ENCODE results near the gene TPK1. TPM values are rescaled to one million over a fixed set of nuclear protein-coding genes. Genes with fewer than 3 reads are reported as not detected.

TPK1 gene
- total RNA-seq, 4 donors from 2014 or later, result 0.59 to 178 (median 8.8) TPM

GRCh38 chr7:144497282-144497681 is 338.6 kb downstream of the TPK1 start:
- intact Hi-C loops (cut with DNase I; ENCODE audit: low total_unique reads), result no loop called here
- TF ChIP-seq, protein P1, sequence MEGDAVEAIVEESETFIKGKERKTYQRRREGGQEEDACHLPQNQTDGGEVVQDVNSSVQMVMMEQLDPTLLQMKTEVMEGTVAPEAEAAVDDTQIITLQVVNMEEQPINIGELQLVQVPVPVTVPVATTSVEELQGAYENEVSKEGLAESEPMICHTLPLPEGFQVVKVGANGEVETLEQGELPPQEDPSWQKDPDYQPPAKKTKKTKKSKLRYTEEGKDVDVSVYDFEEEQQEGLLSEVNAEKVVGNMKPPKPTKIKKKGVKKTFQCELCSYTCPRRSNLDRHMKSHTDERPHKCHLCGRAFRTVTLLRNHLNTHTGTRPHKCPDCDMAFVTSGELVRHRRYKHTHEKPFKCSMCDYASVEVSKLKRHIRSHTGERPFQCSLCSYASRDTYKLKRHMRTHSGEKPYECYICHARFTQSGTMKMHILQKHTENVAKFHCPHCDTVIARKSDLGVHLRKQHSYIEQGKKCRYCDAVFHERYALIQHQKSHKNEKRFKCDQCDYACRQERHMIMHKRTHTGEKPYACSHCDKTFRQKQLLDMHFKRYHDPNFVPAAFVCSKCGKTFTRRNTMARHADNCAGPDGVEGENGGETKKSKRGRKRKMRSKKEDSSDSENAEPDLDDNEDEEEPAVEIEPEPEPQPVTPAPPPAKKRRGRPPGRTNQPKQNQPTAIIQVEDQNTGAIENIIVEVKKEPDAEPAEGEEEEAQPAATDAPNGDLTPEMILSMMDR (IDR thresholded peaks at IDR 0.05), result no peak
- no peak overlapping the region for H3K4me3 ChIP-seq

GRCh38 chr7:144494355-144494754 is 341.5 kb downstream of the TPK1 start:
- no peaks in the 10 kb centered on the region for H3K27me3 ChIP-seq
- H3K27ac ChIP-seq, result no peak overlapping the region
- H3K36me3 ChIP-seq, result no peaks in the 10 kb centered on the region
- H3K9me3 ChIP-seq, result no peaks in the 10 kb centered on the region
- DNase-seq, result no peak
- TF ChIP-seq POLR2A (IDR thresholded peaks at IDR 0.05), result no peak
- TF ChIP-seq, protein P1 (IDR thresholded peaks at IDR 0.05), result no peak
- no peaks in the 10 kb centered on the region for H3K4me1 ChIP-seq
- intact Hi-C loops (cut with DNase I; ENCODE audit: low total_unique reads), result no loop called here
- H3K4me3 ChIP-seq, result no peak overlapping the region

More at GRCh38 chr7:144497282-144497681, 338.6 kb downstream of the TPK1 start:
- Histone ChIP-seq H3K27me3 (no peaks in the 10 kb centered on the region), H3K27ac (no peak overlapping the region), H3K36me3 (no peaks in the 10 kb centered on the region), H3K4me1 (no peaks in the 10 kb centered on the region), H3K9me3 (no peaks in the 10 kb centered on the region)
- no peak for DNase-seq

GRCh38 chr7:144489504-144489903 is 346.3 kb downstream of the TPK1 start:
- no peak for DNase-seq
- no peaks in the 10 kb centered on the region for H3K4me1 ChIP-seq

DNA sequence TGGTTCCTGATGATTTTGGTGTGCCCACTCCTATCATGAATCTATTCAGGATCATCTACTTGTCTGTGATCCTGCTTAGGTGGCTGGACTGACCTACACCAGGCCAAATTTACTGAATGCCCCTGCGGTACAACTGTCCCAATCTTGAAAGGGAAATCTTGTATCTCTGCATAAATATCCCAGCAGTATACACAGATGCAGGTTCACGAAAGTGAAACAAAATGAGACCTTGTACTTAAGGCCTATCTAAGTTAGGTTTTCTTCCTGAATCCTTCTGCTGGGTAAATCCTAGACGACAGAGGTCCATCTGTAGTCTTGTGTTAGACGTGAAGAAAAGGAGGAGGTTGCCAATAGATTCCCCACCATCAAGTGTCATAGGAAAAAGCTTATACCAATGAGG is 346.9 kb downstream of the TPK1 start:
- DNase-seq, result no peak
- intact Hi-C loops (cut with DNase I; ENCODE audit: low total_unique reads), result no loop called here
- Histone ChIP-seq H3K27ac (no peak overlapping the region), H3K9me3 (no peaks in the 10 kb centered on the region), H3K36me3 (no peaks in the 10 kb centered on the region), H3K4me3 (no peak overlapping the region), H3K4me1 (no peaks in the 10 kb centered on the region), H3K27me3 (no peaks in the 10 kb centered on the region)
- no peak for TF ChIP-seq POLR2A (IDR thresholded peaks at IDR 0.05)
- TF ChIP-seq, protein P1 (IDR thresholded peaks at IDR 0.05), result no peak

More at GRCh38 chr7:144489504-144489903, 346.3 kb downstream of the TPK1 start:
- Histone ChIP-seq H3K9me3 (no peaks in the 10 kb centered on the region), H3K36me3 (no peaks in the 10 kb centered on the region), H3K27ac (no peak overlapping the region), H3K27me3 (no peaks in the 10 kb centered on the region), H3K4me3 (no peak overlapping the region)
- intact Hi-C loops (cut with DNase I; ENCODE audit: low total_unique reads), result no loop called here
- TF ChIP-seq, protein P1 (IDR thresholded peaks at IDR 0.05), result no peak
- TF ChIP-seq POLR2A (IDR thresholded peaks at IDR 0.05), result no peak

DNA sequence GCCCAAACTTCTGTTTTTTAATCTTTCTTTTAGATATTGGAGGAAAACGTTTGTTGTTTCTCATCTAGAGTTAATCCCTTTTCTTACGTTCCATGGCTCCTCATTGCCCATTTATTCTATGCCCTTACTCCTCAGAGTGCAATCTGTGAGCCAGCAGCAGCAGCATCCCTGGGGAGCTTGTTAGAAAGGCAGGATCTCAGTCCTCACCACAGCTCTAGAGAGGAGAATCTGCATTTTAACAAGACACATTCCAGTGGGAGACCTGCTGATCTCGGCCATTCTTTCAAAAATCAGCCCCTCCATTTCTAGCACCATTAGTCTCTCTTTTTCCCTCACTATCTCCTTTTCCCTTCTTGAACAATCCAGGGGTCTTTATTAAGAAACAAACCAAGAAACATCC is 348.0 kb downstream of the TPK1 start:
- H3K4me1 ChIP-seq, result no peaks in the 10 kb centered on the region
- H3K36me3 ChIP-seq, result no peaks in the 10 kb centered on the region
- H3K4me3 ChIP-seq, result no peak overlapping the region
- DNase-seq, result no peak
- H3K9me3 ChIP-seq, result no peaks in the 10 kb centered on the region
- intact Hi-C loops (cut with DNase I; ENCODE audit: low total_unique reads), result no loop called here
- no peak overlapping the region for H3K27ac ChIP-seq
- TF ChIP-seq POLR2A (IDR thresholded peaks at IDR 0.05), result no peak
- TF ChIP-seq, protein P1 (IDR thresholded peaks at IDR 0.05), result no peak
- no peaks in the 10 kb centered on the region for H3K27me3 ChIP-seq

Measured in uterus (tissue), 4 donors.